GM21737 (cell line): Measurements from ENCODE around the gene SCD5.

Experiments used
- ATAC-seq: cut with Tn5 transposase; IDR thresholded peaks from one replicate; pipeline ENCODE4 v1.9.1; 2021; ENCODE audit warnings: mild to moderate bottlenecking, moderate library complexity; ENCODE audit not compliant: unreplicated experiment

The SCD5 gene

DNA sequence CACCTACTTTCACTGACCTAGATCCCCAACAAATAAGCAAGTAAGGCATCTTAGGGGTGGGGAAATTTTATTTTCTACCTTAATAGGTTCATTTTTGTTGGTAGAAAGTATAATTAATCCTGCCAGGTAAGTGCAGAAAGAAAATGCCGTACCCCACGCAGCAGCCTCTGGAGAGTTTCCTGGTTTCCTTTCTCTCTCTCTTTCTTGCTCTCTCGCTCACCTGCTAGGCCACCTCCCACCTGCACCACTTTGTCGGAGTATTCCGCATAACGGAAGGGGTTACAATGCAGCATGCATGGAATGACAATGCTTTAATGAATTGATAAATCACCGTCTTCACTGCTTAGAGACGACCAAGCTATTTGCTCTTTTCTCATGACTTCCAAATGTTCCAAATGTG, 101.0 kb downstream of the SCD5 start:
- ATAC-seq, result no peak

DNA sequence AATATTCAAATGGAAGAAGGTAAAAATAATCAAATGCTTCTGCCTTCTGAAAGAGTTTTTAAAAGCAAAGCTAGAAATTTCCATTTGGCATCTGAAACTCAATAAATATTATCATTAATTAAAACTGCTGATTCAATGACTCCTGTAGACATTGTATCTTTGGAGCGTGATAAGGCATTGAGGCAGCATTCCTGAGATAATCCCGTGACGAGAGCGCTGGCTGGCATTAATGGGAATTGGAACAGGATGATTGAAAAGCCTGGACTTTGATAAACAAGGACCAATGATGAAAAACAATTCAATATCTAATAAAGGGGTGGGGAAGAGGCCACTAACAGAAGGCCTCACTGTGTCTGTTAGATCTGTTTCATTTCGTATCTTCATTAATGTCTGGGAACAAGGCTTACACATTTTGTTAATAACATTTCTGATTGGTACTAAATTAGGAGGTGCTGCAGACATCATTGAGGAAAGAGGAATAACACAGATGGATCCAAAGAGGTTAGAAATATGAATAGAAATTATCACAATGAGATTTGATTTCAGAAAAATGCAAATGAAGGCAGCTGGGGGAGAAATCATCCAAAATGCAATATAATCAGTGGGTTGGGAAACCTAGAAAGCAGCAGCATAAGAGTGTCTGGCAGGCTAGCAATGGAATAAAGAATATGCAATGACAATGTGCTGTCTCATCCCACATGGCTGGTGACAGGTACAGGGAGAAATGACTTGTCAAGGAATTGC, 102.3 kb downstream of the SCD5 start:
- no peak for ATAC-seq

DNA sequence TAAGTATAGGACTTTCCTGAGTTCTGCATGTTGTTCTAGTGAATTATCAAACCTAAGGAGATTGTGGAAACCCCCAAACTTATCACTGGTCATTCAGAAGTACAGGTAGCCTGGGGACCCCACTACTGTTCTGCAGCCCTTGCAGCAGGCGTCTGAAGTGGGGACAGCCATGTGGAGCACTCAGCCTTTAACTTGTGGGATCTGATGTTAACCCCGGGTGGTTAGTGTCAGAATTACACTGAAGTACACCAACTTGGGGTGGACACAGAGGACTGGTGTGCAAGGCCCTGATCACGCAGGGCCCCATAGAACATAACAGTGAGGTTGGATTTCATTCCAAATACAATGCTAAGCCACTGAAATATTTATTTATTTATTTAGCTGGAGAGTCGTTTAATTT, 103.7 kb downstream of the SCD5 start:
- ATAC-seq, result no peak

DNA sequence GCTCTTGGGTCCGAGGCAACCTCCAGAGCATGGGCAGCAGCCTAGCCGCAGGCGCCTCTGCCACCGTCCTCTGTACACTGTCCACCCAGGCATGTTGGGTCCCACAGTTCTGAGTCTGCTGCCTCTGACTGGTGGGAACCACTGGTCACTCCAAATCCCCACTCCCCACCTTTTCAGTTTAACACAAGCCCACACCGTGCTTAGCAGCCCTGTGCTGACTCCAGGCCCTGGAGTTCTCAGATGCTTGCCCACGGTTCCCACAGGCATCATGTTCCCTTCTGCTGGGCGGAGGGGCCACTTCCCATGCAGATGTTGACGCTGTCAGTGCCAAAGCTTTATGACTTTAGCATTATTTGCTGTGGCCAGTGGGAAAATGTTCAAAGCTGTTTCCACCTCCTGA, 104.5 kb downstream of the SCD5 start:
- no peak for ATAC-seq

DNA sequence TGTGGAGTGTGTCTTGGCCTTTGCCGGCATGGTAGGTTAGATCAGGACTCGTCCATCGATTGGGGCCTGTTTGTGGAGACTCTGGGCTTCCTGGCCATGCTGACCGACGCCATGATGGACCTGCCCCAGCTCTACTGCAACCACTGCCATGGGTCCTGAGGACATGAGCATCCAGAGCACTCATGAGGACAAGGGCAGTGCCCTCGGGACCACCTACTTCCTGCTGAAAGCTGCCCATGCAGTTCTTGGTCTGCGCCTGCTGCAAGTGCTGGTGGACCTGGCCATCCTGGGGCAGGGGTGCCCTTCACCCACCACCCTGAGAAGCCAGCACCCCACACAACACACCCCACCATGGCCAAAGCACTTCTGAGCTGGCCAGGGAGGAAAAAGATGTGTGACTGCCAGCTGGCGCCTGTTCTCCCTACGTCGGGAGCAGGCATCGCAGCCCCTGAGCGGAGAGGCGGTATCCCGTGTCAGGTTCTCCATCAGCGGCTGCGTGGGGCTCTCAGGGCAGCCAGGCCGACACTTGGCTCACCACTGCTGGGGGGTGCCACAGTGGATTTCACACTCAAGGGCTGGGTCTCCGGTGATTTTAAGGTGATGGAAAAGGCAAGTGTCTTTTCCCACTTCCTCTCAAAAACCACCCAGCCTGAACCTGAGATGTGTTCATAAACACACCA, 106.4 kb downstream of the SCD5 start:
- no peak for ATAC-seq

DNA sequence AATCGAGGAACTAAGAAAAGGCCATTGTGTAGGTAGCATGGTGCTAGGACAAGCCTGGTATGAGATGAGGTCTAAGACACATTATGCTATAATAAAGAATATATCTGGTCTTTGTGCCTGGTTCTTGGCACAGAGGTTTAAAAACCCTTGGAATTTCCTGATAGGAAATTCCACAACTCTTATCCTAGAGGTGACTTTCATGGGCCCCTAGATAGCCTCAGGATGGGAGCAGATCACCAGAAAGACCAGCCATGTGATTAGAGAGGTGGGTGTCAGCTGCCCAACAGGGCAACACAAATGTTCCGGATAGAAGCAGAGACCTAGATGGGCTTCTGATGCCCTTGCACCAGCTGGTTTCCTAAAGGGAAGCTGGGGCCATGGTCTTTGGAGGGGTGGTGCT, 107.2 kb downstream of the SCD5 start:
- no peak for ATAC-seq

DNA sequence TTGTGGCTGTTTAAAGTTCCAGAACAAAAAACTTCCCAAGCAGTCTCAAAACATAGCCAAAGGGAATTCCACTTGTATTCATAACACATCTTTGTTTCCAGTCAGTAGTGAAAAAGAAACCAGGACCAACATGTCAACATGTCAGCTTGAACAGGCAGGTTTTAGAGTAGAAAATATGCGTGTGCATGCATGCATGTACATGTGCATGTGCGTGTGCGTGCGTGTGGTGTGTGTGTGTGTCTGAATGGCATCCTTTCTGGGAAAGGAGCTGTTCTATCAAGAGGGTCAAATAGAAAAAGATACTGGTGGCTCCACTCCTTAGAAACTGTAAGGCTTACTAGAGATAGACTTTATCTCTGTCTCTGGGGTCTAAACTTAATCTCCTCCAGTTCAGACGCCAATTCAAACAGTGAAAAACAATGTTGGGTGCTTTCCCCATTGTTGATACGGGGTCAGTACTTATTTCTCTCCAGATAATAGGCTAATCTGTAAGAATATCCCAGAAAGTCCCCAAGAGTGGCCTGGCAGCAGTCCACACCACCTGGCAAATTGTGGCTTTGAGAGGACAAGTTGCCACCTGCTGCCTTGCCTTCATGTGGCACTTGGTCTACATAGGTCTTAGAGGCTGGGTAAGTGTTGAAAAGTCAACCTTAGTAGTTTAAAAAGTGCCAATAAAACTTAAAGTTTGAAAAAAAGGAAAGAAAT, 110.4 kb downstream of the SCD5 start:
- ATAC-seq, result no peak

DNA sequence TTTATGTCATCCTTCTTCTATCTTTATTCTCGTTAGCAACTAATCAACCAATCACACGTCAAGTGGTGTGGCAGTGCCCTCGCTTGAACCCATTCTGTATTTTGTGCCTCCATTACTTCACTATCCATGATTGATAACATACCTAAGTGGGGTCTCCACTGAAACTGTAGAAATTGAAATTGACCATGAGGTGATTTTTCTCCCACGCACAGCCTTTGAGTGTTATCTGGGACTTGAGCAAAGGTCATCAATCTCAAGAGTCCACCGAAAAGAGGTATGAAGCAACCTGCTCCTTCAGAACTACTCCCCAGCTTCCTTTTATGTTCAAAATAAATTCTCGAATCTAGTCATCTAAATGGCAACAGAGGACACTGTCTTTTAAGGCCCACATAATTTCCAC, 111.1 kb downstream of the SCD5 start:
- no peak for ATAC-seq

DNA sequence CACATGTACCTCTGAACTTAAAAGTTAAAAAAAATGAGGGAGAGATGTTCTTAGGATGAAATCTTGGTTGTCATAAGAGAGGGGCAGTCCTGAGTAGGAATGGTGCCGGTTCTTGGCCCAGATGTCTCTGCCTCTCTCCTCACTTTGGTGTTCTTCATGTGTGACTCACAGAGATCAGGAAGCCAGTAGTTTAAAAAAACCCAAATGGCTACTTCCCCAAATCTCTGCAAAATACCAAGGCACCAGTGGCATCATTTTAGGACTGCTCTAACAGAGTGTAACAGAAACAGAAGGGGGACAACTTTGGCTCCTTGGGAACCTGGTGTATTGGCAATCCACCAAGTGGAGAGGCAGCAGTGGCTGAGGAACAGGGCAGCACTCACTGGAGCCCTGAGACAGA, 116.8 kb downstream of the SCD5 start:
- ATAC-seq, result no peak

DNA sequence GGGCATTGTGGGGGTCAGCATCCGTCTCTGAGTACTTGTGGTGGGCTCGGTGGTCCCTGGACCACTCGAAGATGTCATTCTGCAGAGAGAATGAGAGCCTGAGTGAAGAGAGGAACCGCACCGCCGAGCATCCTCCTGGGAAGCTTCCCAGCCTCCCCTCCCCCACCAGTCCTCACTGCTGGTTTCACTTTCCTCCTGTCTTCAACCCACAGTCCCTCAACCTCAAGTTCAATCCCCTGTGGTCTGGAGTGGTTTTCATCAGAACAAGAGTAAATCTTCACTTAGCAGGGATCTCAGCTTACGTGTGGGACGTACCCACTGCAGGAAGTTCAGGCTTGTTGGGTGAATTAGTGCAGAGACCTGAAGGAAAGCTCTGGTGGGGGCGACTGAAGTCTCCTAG, 117.8 kb downstream of the SCD5 start:
- no peak for ATAC-seq

DNA sequence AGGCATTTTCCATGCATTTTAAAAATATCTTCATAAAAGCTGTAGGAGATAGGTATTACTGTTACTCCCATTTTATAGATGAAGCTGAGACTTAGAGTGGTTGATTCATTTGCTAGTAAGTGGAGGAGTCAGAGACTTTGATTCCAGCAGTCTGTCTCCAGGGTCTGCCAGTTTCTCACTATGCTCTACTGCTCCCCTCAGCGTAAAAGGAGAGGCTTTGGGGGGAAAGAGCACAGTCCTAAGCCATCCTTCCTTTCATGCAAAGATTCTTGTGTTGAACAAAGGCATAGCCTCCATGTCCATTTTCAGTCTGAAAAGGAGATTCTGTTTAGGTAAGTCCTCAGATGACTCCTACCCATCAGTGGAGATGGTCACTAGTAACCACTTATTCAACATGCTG, 119.1 kb downstream of the SCD5 start:
- ATAC-seq, result no peak

DNA sequence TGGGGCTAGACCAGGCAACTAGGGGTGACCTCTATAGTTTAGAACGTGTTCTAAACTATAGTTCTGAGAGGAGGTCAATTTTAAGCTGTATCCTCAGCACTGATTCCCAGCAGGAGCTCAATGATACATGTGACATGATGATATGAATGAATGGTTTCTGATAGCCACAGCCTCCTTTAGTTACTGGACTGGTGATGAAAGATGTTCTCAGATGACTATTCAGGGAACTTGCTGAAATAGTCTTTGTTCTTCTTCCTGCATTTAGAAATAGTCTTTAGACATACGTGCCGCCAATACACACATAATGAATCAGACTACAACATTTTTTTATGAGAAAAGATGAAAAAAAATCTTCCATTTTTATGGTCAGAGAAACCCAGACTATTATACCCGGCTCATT, 120.5 kb downstream of the SCD5 start:
- ATAC-seq, result no peak

DNA sequence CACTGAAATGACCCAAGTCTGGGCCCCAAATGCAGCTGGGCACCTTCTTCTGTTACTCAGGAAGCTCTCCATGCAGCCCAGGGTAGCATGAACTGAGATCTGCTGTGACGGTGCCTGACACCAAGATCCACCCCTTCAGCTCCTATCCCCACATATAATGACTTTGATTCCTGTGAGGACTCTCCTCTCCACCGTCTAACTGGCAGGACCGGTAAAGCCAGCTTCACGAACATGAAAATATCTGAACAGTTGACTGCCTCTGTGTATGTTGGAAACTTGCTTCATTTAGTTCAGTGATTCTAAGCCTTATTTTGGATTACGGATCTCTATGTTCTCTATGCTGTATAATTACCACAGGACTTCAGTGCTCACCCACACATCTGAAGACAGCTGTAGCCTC, 121.3 kb downstream of the SCD5 start:
- no peak for ATAC-seq

DNA sequence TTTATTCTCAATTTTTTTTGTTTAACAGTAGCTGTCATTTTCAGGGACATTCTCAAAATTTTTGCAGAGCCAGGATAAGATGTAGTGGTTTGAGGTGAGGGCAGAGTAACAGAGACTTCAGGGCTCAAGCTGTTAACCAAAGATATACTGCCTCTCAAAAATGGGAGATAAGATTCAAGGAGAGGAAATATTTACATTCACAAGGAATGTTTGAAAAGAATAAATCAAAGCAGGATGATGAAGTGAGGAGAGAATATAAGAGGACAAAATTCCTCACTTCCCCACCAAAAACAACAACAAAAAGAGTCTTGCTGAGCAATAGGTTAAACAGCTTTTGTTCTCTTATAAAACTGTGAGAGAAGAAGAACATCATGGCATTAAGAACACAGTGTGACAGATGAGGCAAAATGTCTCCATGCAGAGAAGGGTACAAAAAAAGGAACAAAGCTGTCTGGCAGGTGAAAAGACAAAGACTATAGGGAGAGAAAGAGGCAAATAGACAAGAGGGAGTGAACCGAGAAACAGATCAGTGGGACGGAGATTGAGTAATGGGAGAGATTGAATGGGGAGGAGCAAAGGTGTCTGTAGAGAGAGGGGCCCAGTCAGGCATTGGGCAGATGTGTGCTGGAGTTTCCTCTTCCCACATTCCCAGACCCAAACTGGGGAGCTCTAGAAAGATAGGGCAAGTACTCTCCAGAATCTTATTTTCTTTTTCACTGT, 130.7 kb downstream of the SCD5 start:
- ATAC-seq, result no peak

DNA sequence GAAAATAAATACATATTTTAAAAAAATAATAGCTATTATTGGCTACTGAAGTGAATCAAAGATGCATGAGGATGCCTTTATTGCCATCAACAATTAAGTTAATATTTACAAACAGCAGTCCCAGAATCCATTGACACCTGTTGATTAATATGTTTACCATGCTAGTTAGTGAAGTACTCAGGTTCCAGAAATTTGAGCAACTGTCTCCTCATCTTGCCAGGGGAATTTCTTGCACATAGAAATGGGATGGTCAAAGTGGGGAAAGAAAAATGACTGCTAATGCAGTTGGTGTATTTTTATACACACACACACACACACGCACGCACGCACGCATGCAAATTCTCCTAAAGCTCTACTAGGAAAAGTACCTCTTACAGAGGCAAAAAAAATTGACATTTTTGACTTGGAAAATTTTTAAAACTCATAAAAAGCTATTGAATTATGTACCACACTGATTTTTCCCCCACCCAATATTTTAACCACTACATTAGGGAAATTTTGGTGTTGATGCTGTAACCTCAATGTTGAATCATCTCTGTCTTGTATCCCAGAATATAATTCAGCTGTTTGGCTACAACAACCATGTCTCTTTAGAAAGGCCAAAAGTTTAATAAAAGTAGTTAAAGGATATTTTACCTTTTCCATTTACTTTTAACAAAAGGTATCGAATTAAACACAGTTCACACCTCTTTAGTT, 131.5 kb downstream of the SCD5 start:
- no peak for ATAC-seq

DNA sequence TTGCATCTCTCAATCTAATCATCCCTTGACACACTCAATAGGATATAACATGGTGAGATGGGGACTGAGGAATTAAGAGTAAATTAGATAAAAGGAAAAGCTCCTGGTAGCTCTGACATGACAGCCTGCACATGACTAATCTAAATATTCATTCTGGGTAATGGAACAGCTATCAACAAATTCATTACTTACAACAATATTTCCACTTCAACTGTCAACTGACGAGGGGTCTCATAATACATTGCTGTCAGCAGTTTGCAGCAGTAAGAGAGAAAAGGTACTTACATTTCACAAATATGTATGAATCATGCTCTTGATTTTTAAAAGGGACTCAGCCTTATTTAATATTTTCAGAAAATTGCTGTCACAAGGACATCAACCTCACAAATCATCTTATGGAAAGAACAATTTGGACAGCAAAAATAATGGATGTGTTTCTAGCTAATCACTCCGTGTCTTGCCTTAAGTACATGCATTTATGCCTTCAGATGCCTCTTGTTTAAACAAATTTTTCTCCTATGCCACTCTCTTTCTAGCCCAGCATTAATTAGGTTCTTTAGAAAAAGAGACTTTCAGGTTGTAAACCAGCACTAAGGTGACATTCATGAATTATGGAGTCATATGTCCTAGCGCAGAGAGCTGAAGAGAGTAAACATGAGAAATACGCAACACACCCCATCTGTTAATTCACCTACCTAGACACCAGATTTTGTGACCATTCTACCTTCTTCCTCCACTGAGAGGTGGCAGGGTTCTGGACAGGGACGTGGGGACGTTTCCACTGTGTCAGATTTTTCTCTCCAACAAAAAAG, 137.2 kb downstream of the SCD5 start:
- ATAC-seq, result no peak

DNA sequence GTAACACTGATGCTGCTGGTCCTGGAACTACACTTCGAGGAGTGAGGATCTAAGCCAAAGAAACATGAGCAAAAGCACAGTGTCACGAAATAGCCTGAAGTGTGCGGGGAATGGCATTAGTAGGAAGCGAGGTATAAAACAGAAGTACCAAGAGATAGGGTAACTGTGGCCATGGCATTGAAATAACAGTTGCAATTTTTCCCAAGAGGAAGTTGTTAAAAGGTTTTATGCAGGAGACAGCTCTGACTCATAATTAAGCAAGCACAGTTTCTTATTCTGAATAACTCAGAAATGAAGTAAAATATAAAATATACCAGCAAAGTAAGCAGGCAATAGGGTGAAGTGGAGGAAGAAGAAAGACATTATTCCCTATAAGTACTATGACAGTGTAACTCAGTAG, 146.5 kb downstream of the SCD5 start:
- ATAC-seq, result no peak

DNA sequence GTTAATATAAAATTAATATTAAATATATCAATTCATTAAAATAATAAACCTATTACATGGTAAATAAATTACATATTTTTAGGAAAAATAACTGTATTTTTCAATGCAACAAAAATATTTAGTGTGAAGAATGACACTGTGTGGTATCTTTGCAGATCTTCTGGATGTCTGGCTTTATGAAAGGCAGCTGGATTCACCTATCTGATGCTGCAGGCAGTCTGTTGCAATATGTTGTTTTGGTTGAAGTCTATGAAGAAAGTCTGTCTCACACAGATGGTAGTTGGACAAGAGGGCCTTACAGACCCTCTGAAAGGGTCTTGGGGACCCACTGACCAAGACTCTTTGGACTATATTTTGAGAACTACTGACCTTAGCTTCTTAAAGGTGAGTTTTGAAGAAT, 147.7 kb downstream of the SCD5 start:
- no peak for ATAC-seq

DNA sequence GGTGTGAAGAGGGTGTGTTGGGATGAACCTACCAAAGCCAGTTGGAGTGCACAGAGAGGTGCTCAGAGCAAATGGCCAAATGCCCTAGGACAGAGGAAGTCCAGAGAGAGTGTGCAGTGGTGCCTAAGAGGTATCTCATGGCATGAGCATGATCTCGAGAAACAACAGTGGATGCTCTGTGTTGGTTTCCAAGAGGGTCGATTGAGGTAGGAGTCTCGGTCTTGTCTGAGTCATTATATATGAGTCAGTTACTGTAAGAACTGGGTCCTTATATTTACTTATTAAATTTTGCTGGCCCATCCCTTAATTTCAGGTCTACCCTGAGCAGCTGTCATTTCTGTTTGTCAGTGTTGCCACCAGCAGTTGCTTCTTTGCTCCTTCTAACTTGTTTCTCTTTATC, 150.2 kb downstream of the SCD5 start:
- ATAC-seq, result no peak

DNA sequence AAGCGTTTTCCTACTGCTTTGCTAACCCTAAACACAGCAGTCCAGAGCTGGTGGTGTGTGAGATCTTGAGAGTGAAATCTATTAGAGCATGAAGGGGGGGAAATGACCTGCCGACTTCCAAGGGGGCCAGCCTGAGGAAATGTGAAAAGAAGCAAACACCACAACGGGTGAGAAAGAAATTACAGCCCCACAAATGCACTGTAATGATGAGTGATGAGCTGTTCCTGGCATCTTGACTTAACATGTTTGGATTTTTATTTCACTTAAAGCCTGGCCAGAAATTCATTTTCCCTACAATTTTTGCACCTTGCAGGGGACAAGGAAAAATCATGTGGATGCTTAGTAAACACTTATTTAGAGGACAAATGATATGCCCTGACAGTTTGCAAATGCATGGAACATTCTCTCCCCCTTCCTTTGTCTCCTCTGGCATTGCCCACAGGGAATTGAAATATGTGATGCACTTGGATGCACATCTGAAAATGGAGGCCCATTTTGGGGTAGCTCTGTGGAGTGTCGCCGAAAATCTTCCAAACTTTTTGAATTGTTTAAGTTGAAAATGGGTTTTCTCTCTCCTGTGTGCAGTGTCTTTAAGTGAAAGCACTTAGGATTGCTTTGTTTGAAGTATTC, 152.5 kb downstream of the SCD5 start:
- no peak for ATAC-seq
